Caco-2 (cell line): Measurements from ENCODE around the gene TENM4. TPM values are rescaled to one million over a fixed set of nuclear protein-coding genes. Genes with fewer than 3 reads are reported as not detected.

Experiments
- BruUV-seq: library from RNA; stranded (reverse); fragments of 400-500 nt; replicated peaks from 2 replicates; lab custom pipeline; 2021; lab: Mats Ljungman, UMichigan
- CTCF ChIA-PET: fragments of 300-600 bp; sonication (Branson Sonifier 250); formaldehyde crosslinking; loops from one replicate; lab custom pipeline; 2022; ENCODE audit warnings: antibody characterized with exemption; lab: Charles Lee
- POLR2A ChIA-PET: fragments of 300-600 bp; sonication (Branson Sonifier 250); formaldehyde crosslinking; loops from one replicate; lab custom pipeline; 2022; ENCODE audit warnings: antibody characterized with exemption; lab: Charles Lee
- DNase-seq, 2 experiments: peaks; one replicate each; pipeline versions ENCODE4 v3.0.0 to v3.0.0-alpha.2; 2020 to 2022
- H3K27me3 ChIP-seq: replicated peaks from 2 replicates; pipeline ENCODE4 v1.6.0; 2011; ENCODE audit warnings: low read length; ENCODE audit not compliant: control insufficient read depth, insufficient read depth
- H3K36me3 ChIP-seq: 2 replicates; pipeline ENCODE4 v1.5.1; 2011; ENCODE audit warnings: low read length; ENCODE audit not compliant: control insufficient read depth, insufficient read depth
- H3K4me1 ChIP-seq: fragments of 250-450 bp; sonication (Bioruptor Pico); 2 replicates; pipeline ENCODE4 v1.5.1; 2020; ENCODE audit warnings: mild to moderate bottlenecking
- H3K4me3 ChIP-seq: 2 replicates; pipeline ENCODE4 v1.5.1; 2011; ENCODE audit warnings: low read depth, mild to moderate bottlenecking, control low read depth, low read length
- H3K9me3 ChIP-seq: fragments of 250-450 bp; sonication (Bioruptor Pico); 2 replicates; pipeline ENCODE4 v1.5.1; 2020; ENCODE audit warnings: mild to moderate bottlenecking, moderate library complexity
- H3K27ac Mint-ChIP-seq: one replicate; pipeline ENCODE4 v1.8.0; 2022; ENCODE audit warnings: mixed read lengths; ENCODE audit not compliant: unreplicated experiment
- H3K27me3 Mint-ChIP-seq: one replicate; pipeline ENCODE4 v1.8.0; 2022; ENCODE audit warnings: mixed read lengths; ENCODE audit not compliant: insufficient read depth, unreplicated experiment
- H3K36me3 Mint-ChIP-seq: one replicate; pipeline ENCODE4 v1.8.0; 2022; ENCODE audit warnings: mild to moderate bottlenecking, mixed read lengths; ENCODE audit not compliant: insufficient read depth, unreplicated experiment
- H3K4me1 Mint-ChIP-seq: one replicate; pipeline ENCODE4 v1.8.0; 2022; ENCODE audit warnings: low read depth, mixed read lengths; ENCODE audit not compliant: unreplicated experiment
- H3K4me3 Mint-ChIP-seq: one replicate; pipeline ENCODE4 v1.8.0; 2022; ENCODE audit warnings: mild to moderate bottlenecking, moderate library complexity, mixed read lengths; ENCODE audit not compliant: unreplicated experiment
- H3K9me3 Mint-ChIP-seq: one replicate; pipeline ENCODE4 v1.8.0; 2022; ENCODE audit warnings: mixed read lengths; ENCODE audit not compliant: unreplicated experiment
- CTCF ChIP-seq, 2 experiments: fragments of 200-600 bp in 1 of 2; IDR thresholded peaks; 1 replicate in 1 of 2; 2 replicates in 1 of 2; pipeline versions ENCODE4 v1.5.1 to v1.8.0; 2011 to 2022; ENCODE audit warnings: antibody characterized with exemption in 1 of 2, control low read depth in 1 of 2, inconsistent platforms in 1 of 2, low read depth in 1 of 2, low read length in 1 of 2, mild to moderate bottlenecking in 1 of 2, moderate library complexity in 1 of 2; ENCODE audit not compliant: insufficient read depth in 1 of 2, severe bottlenecking in 1 of 2, unreplicated experiment in 1 of 2
- intact Hi-C: fragments of 100-400 bp; cut with micrococcal nuclease; formaldehyde crosslinking; loops from one replicate; pipeline ENCODE4 v1.10.0; 2022; ENCODE audit not compliant: unreplicated experiment
- total RNA-seq: library from RNA; stranded (reverse); gene quantifications from 2 replicates; pipeline ENCODE4 v1.2.3, GENCODE V29; 2022

TENM4 gene
- total RNA-seq, 1 experiment from 2014 or later: 1.1 TPM

DNA sequence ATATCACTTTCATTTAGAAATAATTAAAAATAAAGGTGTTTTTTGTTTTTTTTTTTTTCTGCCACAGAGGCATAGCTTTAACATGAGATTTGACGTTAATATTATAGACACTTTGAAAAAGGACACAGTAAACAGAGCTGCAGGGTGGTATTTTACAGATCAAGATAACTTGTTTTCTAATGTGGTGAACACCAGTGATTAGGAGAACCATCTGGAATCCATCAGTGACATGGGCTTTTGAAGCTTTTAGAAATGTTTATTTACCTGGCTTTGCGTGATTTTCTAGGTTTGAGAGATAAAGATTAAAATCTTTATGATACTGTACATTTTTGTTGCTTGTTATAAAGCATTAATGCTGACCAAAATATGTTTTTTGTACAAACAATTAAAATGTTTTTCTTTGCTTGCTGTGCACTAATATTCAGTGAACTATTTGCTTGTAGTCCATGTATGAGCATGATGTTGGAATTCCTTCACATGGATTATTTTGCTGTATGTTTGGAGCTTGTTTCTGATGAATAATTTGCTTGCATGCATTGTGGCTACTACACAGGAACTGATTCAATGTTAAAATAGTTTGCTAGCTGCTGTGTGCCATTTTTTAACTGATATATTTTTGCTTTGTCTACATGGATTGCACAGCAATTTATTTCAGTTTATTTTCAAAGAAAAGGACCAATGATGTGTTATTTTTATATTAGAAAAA, 514.0 kb downstream of the TENM4 start:
- no peak for DNase-seq
- no peaks in the 10 kb centered on the region for H3K36me3 ChIP-seq
- peaks cover 27% of the 10 kb centered on the region for H3K27me3 Mint-ChIP-seq
- intact Hi-C loops: no loop called here
- no peaks in the 10 kb centered on the region for H3K9me3 Mint-ChIP-seq
- ChIA-PET POLR2A (no interaction called here), CTCF (no interaction called here)
- no peaks in the 10 kb centered on the region for H3K4me1 ChIP-seq
- H3K4me1 Mint-ChIP-seq: no peaks in the 10 kb centered on the region
- no peaks in the 10 kb centered on the region; the same call in 1 of the 2 replicates for H3K27me3 ChIP-seq
- no peaks in the 10 kb centered on the region for H3K9me3 ChIP-seq
- H3K27ac Mint-ChIP-seq: no peak overlapping the region
- no peak overlapping the region for H3K4me3 Mint-ChIP-seq
- no peak for TF ChIP-seq CTCF (IDR thresholded peaks at IDR 0.05; ENCODE audit: insufficient read depth in 1 of 2, low read depth in 1 of 2, low read length in 1 of 2, severe bottlenecking in 1 of 2, unreplicated experiment in 1 of 2)
- H3K4me3 ChIP-seq: no peak overlapping the region
- BruUV-seq: no TSS peak
- H3K36me3 Mint-ChIP-seq: no peaks in the 10 kb centered on the region

DNA sequence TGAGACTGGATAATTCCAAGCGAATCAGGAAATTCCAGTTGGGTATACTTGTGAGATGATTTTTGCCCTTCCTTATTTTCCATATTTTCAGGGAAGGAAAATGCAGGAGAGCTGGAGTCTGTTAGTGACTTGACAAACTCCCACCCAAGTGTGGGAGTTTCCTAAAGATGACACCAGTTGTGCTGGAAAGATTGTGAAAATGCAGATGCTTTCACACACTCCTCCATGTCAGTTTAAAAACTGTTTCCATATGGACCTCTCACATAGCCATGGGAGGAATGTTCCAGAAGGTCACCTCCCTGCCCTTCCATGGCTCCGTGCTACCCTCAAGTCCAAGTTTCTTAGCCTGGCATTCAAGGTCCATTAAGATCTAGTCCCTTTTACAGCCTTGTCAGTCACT, 515.4 kb downstream of the TENM4 start:
- no peaks in the 10 kb centered on the region for H3K9me3 ChIP-seq
- POLR2A ChIA-PET: no interaction called here
- Mint-ChIP-seq H3K36me3 (no peaks in the 10 kb centered on the region), H3K27ac (no peak overlapping the region), H3K27me3 (peaks cover 29% of the 10 kb centered on the region), H3K9me3 (no peaks in the 10 kb centered on the region), H3K4me1 (no peaks in the 10 kb centered on the region), H3K4me3 (no peak overlapping the region)
- no peak for DNase-seq
- CTCF ChIA-PET: no interaction called here
- intact Hi-C loops: no loop called here
- no TSS peak for BruUV-seq
- H3K4me1 ChIP-seq: no peaks in the 10 kb centered on the region
- no peak overlapping the region for H3K4me3 ChIP-seq
- TF ChIP-seq CTCF (IDR thresholded peaks at IDR 0.05; ENCODE audit: insufficient read depth in 1 of 2, low read depth in 1 of 2, low read length in 1 of 2, severe bottlenecking in 1 of 2, unreplicated experiment in 1 of 2): no peak
- no peaks in the 10 kb centered on the region for H3K36me3 ChIP-seq
- peaks cover 1% of the 10 kb centered on the region for H3K27me3 ChIP-seq

GRCh38 chr11:78922859-78923625, 517.8 kb downstream of the TENM4 start:
- H3K27me3 ChIP-seq: peaks cover 1% of the 10 kb centered on the region
- H3K36me3 Mint-ChIP-seq: no peaks in the 10 kb centered on the region
- intact Hi-C loops: no loop called here
- ChIA-PET CTCF (no interaction called here), POLR2A (no interaction called here)
- TF ChIP-seq CTCF (IDR thresholded peaks at IDR 0.05; ENCODE audit: insufficient read depth in 1 of 2, low read depth in 1 of 2, low read length in 1 of 2, severe bottlenecking in 1 of 2, unreplicated experiment in 1 of 2): no peak
- no peak for DNase-seq
- H3K4me3 Mint-ChIP-seq: no peak overlapping the region
- H3K4me1 Mint-ChIP-seq: no peaks in the 10 kb centered on the region
- H3K36me3 ChIP-seq: no peaks in the 10 kb centered on the region
- no peak overlapping the region for H3K4me3 ChIP-seq
- no peaks in the 10 kb centered on the region for H3K4me1 ChIP-seq
- no peaks in the 10 kb centered on the region for H3K9me3 Mint-ChIP-seq
- H3K9me3 ChIP-seq: no peaks in the 10 kb centered on the region
- H3K27me3 Mint-ChIP-seq: peaks cover 23% of the 10 kb centered on the region
- no TSS peak for BruUV-seq
- H3K27ac Mint-ChIP-seq: no peak overlapping the region
